HT1080 (cell line): Measurements from ENCODE around the gene RAI1. TPM values are rescaled to one million over a fixed set of nuclear protein-coding genes. Genes with fewer than 3 reads are reported as not detected.

Source experiments
- DNase-seq: peaks from one replicate; pipeline ENCODE4 v3.0.0-alpha.2; 2015; ENCODE audit warnings: low read depth
- total RNA-seq: library from RNA; depleted of rRNA; stranded (reverse); fragments of >200 nt; shearing (Covaris generic); gene quantifications from 2 replicates; pipeline ENCODE4 v1.2.3, GENCODE V29; 2014

Gene RAI1
- total RNA-seq, 1 experiment from 2014 or later: 9.5 TPM

- no peak for DNase-seq
Measured at GRCh38 chr17:17745476-17746455, 64.5 kb downstream of the RAI1 start.

GRCh38 chr17:17748179-17748578 lies 66.9 kb downstream of the RAI1 start:
- DNase-seq: no peak

- DNase-seq: no peak
Measured at GRCh38 chr17:17748604-17749003, 67.3 kb downstream of the RAI1 start.

- no peak for DNase-seq
Measured at GRCh38 chr17:17749025-17749772, 67.9 kb downstream of the RAI1 start.

GRCh38 chr17:17749921-17750320 lies 68.7 kb downstream of the RAI1 start:
- peak; percentile 30 for DNase-seq

- DNase-seq: no peak
Measured at GRCh38 chr17:17750881-17751280, 69.6 kb downstream of the RAI1 start.

GRCh38 chr17:17751489-17752088 lies 70.3 kb downstream of the RAI1 start:
- no peak for DNase-seq

- DNase-seq: peak; percentile 88
Measured at GRCh38 chr17:17752089-17752820, 71.0 kb downstream of the RAI1 start.

GRCh38 chr17:17752821-17753321 lies 71.6 kb downstream of the RAI1 start:
- DNase-seq: no peak

- no peak for DNase-seq
Measured at GRCh38 chr17:17754719-17755686, 73.7 kb downstream of the RAI1 start.

GRCh38 chr17:17755715-17756114 lies 74.5 kb downstream of the RAI1 start:
- no peak for DNase-seq

GRCh38 chr17:17757391-17757791 lies 76.1 kb downstream of the RAI1 start:
- DNase-seq: no peak

GRCh38 chr17:17757956-17758845 lies 76.9 kb downstream of the RAI1 start:
- DNase-seq: no peak

GRCh38 chr17:17758941-17759563 lies 77.8 kb downstream of the RAI1 start:
- DNase-seq: no peak

GRCh38 chr17:17760350-17760749 lies 79.1 kb downstream of the RAI1 start:
- no peak for DNase-seq

- DNase-seq: no peak
Measured at GRCh38 chr17:17760872-17761550, 79.8 kb downstream of the RAI1 start.

GRCh38 chr17:17761894-17762743 lies 80.9 kb downstream of the RAI1 start:
- no peak for DNase-seq
